ENCODE data around the gene SFPQ.
A peak's percentile ranks its signal among the peaks of the same experiment; 100 is the strongest.

GRCh38 chr1:35192056-35192852 lies 691 bp downstream of the SFPQ start:
- peak; percentile 74 for TF ChIP-seq POLR2A (IDR thresholded peaks at IDR 0.05; ENCODE audit: low read depth, low read length)
- TF ChIP-seq POLR2AphosphoS5 (IDR thresholded peaks at IDR 0.05; ENCODE audit: low read depth, low read length) = peak; percentile 65; the same call in 1 of the 2 replicates
- TF ChIP-seq TAF1 (IDR thresholded peaks at IDR 0.05; ENCODE audit: low read depth, low read length) = no peak
- no peak for TF ChIP-seq SPI1 (IDR thresholded peaks at IDR 0.05; ENCODE audit: low read depth, low read length)
- TF ChIP-seq POU2F2 (IDR thresholded peaks at IDR 0.05; ENCODE audit: low read depth, low read length) = 0 out of 2 replicates have a peak, but pooled peaks have one; percentile 21
- no peak for TF ChIP-seq PAX5 (IDR thresholded peaks at IDR 0.05; ENCODE audit: insufficient read depth, low read length, severe bottlenecking)

All from GM12891 (cell line).